ENCODE data around the gene RGS17. TPM values are rescaled to one million over a fixed set of nuclear protein-coding genes. Genes with fewer than 3 reads are reported as not detected.
A peak's percentile ranks its signal among the peaks of the same experiment; 100 is the strongest.
"Not testable (repeated sequence)": the region's sequence is repeated elsewhere in the genome, so short reads cannot be mapped to it uniquely, and the experiment has no call there.

RGS17 gene
- total RNA-seq, 1 donor from 2014 or later: not detected

- DNase-seq (ENCODE audit: low spot score in 2 of 2): no peak
- Histone ChIP-seq H3K4me3 (peak overlapping the region; percentile 70 to 85), H3K4me1 (peaks cover 3 to 21% of the 10 kb centered on the region in 2 donors), H3K27ac (peak overlapping the region; percentile 82 to 85), H3K27me3 (no peaks in the 10 kb centered on the region), H3K36me3 (peaks cover 0 to 11% of the 10 kb centered on the region in 2 donors), H3K9me3 (no peaks in the 10 kb centered on the region)
- intact Hi-C loops (cut with DNase I): loop anchor here (2.0 kb wide), 1 partner anchor 19 kb away; the partner anchor contains the start of gene FBXO5
- no peak for TF ChIP-seq CTCF (IDR thresholded peaks at IDR 0.05)
Observed at GRCh38 chr6:153001767-153002612, 129.1 kb downstream of the RGS17 start.

GRCh38 chr6:153000790-153001189 lies 130.3 kb downstream of the RGS17 start:
- H3K9me3 ChIP-seq; H3K27me3 ChIP-seq; DNase-seq (ENCODE audit: low spot score in 2 of 2); intact Hi-C loops (cut with DNase I): not testable (repeated sequence)
- Histone ChIP-seq H3K36me3 (peaks cover 5 to 15% of the 10 kb centered on the region in 2 donors), H3K27ac (peak overlapping the region; percentile 82 to 85), H3K4me1 (peaks cover 3 to 21% of the 10 kb centered on the region in 2 donors), H3K4me3 (peak overlapping the region; percentile 70 to 85)

- intact Hi-C loops (cut with DNase I): no loop called here
- peak overlapping the region in 1 of 2 donors; percentile 18 for H3K4me3 ChIP-seq
- no peak for TF ChIP-seq CTCF (IDR thresholded peaks at IDR 0.05)
- DNase-seq (ENCODE audit: low spot score in 2 of 2): no peak
- no peaks in the 10 kb centered on the region for H3K9me3 ChIP-seq
- no peaks in the 10 kb centered on the region for H3K27me3 ChIP-seq
- peaks cover 5 to 15% of the 10 kb centered on the region in 2 donors for H3K36me3 ChIP-seq
- peak overlapping the region in 1 of 2 donors; percentile 85 for H3K27ac ChIP-seq
- peaks cover 3 to 21% of the 10 kb centered on the region in 2 donors for H3K4me1 ChIP-seq
Observed at GRCh38 chr6:153000243-153000642, 130.8 kb downstream of the RGS17 start.

- H3K27ac ChIP-seq: peak overlapping the region in 1 of 2 donors; percentile 24
- H3K27me3 ChIP-seq; intact Hi-C loops (cut with DNase I); DNase-seq (ENCODE audit: low spot score in 2 of 2); H3K9me3 ChIP-seq: not testable (repeated sequence)
- H3K4me1 ChIP-seq: peaks cover 3 to 21% of the 10 kb centered on the region in 2 donors
- peaks cover 5 to 19% of the 10 kb centered on the region in 2 donors for H3K36me3 ChIP-seq
- H3K4me3 ChIP-seq: peak overlapping the region in 1 of 2 donors; percentile 17
Observed at GRCh38 chr6:152999538-152999937, 131.5 kb downstream of the RGS17 start.

- no peak for TF ChIP-seq CTCF (IDR thresholded peaks at IDR 0.05)
- H3K36me3 ChIP-seq: peaks cover 28 to 61% of the 10 kb centered on the region in 2 donors
- no peak overlapping the region for H3K4me3 ChIP-seq
- no peak overlapping the region for H3K27ac ChIP-seq
- no peaks in the 10 kb centered on the region for H3K27me3 ChIP-seq
- H3K4me1 ChIP-seq: peaks cover 0 to 3% of the 10 kb centered on the region in 2 donors
- no peak for DNase-seq (ENCODE audit: low spot score in 2 of 2)
- no peaks in the 10 kb centered on the region for H3K9me3 ChIP-seq
- intact Hi-C loops (cut with DNase I): no loop called here
Observed at GRCh38 chr6:152993847-152994246, 137.2 kb downstream of the RGS17 start.

GRCh38 chr6:152993431-152993830 lies 137.7 kb downstream of the RGS17 start:
- intact Hi-C loops (cut with DNase I): no loop called here
- Histone ChIP-seq H3K27ac (no peak overlapping the region), H3K36me3 (peaks cover 28 to 61% of the 10 kb centered on the region in 2 donors), H3K9me3 (no peaks in the 10 kb centered on the region), H3K27me3 (no peaks in the 10 kb centered on the region), H3K4me3 (no peak overlapping the region), H3K4me1 (peaks cover 0 to 3% of the 10 kb centered on the region in 2 donors)
- no peak for DNase-seq (ENCODE audit: low spot score in 2 of 2)
- no peak for TF ChIP-seq CTCF (IDR thresholded peaks at IDR 0.05)
